GM20431 (cell line): Measurements from ENCODE around the gene IL36RN.
"Not testable (repeated sequence)": the region's sequence is repeated elsewhere in the genome, so short reads cannot be mapped to it uniquely, and the experiment has no call there.

Experiments
- in situ Hi-C: fragments of 300-500 bp; cut with MseI, MboI; formaldehyde crosslinking; loops from one replicate; pipeline ENCODE4 v1.15.0; 2020; ENCODE audit warnings: low sequenced_read_pairs; ENCODE audit not compliant: unreplicated experiment

Gene IL36RN

DNA sequence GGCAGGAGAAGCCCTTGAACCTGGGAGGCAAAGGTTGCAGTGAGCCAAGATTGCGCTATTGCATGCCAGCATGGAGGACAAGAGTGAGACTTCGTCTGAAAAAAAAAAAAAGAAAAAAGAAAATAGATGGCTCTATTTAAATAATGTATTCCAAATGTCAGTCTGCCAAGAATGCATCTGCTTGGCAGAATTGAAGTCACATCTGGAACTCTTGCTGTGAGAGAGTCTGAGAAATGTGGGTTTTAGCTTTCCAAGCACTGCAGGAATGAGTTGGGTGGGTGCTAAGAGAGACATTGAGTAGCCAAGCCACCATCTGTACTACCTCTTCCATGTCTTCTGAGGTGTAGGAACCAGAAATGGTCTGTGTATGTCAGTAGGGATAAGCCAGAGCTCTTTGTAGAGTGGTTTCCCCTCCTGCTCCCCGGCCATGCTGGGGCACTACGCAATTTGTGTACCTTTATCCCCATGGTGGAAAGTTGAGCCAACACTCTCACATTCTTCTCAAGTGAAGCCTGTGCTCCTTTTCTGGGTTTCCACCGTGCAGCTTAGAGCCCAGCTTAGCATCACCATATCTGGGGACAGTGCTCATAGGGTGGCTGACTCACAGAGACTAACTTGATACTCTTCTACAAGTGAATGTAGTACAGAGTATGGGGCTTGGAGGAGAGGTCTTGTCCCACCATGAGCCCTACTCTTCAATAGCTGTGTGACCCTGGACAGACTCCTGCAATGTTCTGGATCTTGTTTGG lies 34.0 kb downstream of the IL36RN start:
- in situ Hi-C loops = no loop called here

DNA sequence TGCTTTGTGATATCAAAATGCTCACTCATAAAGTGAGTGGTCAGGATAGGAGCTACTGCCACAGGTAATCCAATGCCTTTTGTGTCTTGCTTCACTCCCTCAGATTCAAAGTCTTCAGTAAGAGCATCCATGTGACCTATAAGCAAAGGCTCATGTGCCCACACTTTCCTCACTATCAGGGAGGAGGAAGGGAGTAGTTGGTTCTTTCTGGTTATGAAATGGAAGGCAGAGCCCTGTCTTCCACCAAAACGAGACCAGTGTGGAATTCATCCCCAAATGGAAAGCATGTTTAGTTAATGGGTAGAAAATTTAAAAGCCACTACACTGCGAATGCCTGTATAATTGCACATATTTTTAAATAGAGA lies 34.6 kb downstream of the IL36RN start:
- in situ Hi-C loops = no loop called here

DNA sequence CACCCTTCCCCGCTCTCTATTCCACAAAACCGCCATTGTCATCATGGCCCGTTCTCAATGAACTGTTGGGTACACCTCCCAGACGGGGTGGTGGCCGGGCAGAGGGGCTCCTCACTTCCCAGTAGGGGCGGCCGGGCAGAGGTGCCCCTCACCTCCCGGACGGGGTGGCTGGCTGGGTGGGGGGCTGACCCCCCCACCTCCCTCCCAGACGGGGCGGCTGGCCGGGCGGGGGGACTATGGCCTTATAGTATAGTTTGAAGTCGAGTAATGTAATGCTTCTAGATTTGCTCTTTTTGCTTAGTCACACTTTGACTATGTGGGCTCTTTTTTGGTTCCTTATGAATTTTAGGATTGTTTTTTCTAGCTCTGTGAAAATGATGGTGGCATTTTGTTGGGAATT lies 37.3 kb downstream of the IL36RN start:
- in situ Hi-C loops = not testable (repeated sequence)

GRCh38 chr2:113096842-113097618 lies 38.0 kb downstream of the IL36RN start:
- in situ Hi-C loops = not testable (repeated sequence)

DNA sequence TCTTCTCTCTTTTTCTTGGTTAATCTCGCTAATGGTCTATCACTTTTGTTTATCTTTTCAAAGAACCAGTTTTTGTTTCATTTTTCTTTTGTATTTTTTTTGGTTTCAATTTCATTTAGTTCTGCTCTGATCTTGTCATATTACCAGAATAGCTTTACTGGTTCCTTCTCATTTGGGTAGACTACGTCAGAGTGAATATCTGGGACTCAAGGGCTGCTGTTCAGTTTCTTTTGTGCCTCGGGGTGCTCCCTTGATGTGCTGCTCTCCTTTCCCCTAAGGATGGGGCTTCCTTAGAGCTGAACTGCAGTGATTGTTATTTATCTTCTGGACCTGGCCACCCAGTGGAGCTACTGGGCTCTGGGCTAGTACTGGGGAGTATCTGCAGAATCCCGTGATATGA lies 39.0 kb downstream of the IL36RN start:
- in situ Hi-C loops = no loop called here

DNA sequence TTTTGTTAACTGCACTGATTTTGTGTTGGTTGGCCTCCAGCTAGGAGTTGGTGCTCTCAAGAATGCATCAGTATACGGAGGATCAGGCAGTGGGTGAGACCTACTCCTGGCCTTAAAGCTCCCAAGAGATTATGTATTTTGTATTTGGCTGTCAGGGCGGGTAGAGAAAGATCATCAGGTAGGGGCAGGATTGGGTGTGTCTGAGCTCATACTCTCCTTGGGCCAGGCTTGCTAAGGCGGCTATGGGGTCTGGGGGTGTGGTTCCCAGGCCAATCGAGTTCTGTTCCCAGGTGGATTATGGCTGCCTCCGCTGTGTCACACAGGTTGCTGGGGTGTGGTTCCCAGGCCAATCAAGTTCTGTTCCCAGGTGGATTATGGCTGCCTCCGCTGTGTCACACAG lies 39.5 kb downstream of the IL36RN start:
- in situ Hi-C loops = no loop called here

GRCh38 chr2:113102133-113102532 lies 43.1 kb downstream of the IL36RN start:
- in situ Hi-C loops = no loop called here

DNA sequence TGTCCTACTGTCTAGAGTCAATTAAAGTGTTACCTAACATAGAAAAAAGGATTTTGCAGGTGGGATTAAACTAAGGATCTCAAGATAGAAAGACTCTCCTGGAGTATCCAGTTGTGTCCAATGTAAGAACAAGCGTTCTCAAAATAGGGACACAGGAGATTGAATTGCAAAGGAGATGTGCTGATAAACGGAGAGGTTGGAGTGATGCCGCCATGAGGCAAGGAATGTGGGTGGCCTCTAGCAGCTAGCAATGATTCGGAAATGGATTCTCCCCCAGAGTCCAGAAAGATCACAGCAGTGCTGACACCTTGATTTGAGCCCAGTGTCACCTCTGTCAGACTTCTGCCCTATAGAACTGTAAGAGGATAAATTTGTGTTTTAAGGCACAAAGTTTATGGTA lies 44.3 kb downstream of the IL36RN start:
- in situ Hi-C loops = no loop called here

- in situ Hi-C loops = no loop called here
Observed at GRCh38 chr2:113104054-113104611, 45.1 kb downstream of the IL36RN start.

- in situ Hi-C loops = no loop called here
Observed at GRCh38 chr2:113105047-113105785, 46.2 kb downstream of the IL36RN start.

GRCh38 chr2:113111121-113111520 lies 52.1 kb downstream of the IL36RN start:
- in situ Hi-C loops = no loop called here

DNA sequence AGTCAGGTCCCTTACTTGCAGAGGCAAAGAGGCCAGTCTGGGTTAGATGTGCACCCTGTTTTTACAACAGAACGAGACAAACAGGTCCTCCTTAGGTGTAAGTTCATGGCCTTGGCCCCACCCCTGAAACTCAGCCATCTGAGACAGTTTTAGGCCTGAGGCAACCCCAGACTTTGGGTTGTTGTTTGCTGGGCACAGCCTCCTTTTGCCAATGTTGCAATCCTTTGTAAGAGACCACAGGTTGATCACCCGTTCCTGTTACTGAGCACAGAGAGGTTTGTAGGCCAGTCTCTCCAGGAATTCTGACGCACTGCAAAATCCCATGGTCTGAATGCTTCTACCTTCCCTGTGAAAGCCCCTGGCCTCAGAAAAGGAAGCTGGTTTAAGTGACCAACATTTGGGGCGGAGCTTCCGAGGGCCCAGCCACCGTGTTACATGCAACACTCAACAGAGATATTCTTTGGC lies 52.9 kb downstream of the IL36RN start:
- in situ Hi-C loops = no loop called here

DNA sequence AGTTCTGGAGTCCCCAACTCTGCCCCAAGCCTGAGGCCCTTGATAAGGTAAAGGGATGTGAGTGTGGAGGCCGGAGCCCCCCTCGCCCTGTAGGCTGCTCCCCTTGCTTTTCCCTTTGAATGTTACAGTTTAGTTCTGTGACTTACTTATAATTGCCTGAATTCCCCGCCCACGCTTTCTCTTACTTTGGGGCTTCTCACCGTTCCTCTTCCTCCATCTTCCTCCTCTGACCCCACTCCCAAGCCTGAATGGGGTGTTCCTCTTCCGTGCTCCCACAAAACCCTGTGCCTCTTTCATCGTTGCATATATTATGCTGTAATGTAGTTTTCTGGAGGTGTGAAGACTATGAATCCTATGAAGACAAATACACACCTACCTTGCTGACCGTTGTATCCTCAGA lies 53.4 kb downstream of the IL36RN start:
- in situ Hi-C loops = no loop called here

DNA sequence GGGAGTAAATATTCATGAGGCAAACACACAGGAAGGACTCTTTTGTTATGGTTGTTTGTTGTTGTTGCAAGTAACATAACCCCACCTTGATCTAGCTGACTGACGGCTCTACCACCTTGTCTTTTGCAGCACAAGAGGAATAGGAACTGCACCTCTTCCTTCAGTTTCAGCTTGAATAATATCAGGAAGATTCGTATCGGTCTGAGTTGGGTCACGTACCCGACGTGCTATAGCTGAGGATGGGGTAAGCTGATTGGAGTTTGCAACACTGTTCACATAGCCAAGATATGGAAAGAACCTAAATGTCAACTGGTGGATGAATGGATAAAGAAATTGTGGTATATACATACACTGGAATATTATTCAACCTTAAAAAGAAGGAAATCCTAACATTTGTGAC lies 53.9 kb downstream of the IL36RN start:
- in situ Hi-C loops = no loop called here

DNA sequence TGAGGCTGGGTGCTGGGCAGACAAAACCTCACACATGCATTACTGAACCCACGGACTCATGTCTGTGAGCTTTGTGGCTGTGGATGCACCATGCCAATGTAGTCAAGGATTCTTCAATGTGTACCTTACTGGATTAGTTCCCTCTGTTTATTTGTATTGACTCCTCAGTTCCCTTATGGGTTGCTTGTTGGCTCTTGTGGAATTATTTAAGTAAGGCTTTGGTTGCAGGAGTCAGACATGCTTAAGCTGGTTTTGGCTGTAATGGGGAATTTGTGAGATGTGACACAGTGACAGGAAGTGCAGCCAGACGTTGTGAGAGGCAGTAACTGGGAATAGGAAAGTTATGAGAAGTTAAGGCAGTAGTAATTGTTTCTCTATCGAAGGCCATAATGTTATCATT lies 54.8 kb downstream of the IL36RN start:
- in situ Hi-C loops = no loop called here
